ENCODE results near the gene PCDH9. TPM values are rescaled to one million over a fixed set of nuclear protein-coding genes. Genes with fewer than 3 reads are reported as not detected.

Gene PCDH9
- total and polyA plus RNA-seq, 10 of the 15 experiments (the other 5 are each of a cell fraction or from before 2014, with no cell fraction given) = 0.02 to 2.3 (median 0.05) TPM; not detected in 1

DNA sequence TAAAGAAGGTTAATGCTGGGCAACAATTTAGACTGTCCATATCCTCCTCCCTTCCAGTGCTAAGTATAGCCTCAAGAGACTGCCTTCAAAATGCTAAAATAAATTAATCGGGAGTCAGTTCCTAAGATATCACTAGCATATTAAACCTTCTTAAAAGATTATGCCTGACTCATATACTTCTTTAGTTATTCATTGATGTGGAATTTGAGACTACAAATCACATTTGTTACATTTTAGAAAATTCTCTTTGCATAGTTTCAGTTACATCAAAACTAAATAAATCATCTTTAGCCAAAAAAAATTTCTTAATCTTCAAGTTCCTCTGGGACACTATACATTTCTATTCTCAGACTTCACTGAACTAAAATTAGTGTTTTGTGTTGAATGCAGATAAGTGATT lies 769.1 kb downstream of the PCDH9 start:
- RAD21 ChIA-PET (ENCODE audit: unreplicated experiment) = no interaction called here
- no peaks in the 10 kb centered on the region for H4K20me1 ChIP-seq (ENCODE audit: control insufficient read depth, insufficient read depth)
- in situ Hi-C loops (cut with MboI) = no loop called here
- H3K9ac ChIP-seq (ENCODE audit: control insufficient read depth, insufficient read depth, low read length) = no peak overlapping the region
- H3K27ac ChIP-seq (ENCODE audit: control insufficient read depth, insufficient read depth) = no peak overlapping the region
- no peak overlapping the region for H3K4me3 ChIP-seq
- no peaks in the 10 kb centered on the region for H3K9me3 ChIP-seq (replicated peaks; ENCODE audit: control insufficient read depth, insufficient read depth, low read length)
- CTCF ChIA-PET = no interaction called here
- no peaks in the 10 kb centered on the region for H3K36me3 ChIP-seq (ENCODE audit: control insufficient read depth in 2 of 2, insufficient read depth in 2 of 2, low read length in 1 of 2)
- TF ChIP-seq CHD4 (IDR thresholded peaks at IDR 0.05) (no peak), NR2F1 (conservative IDR thresholded peaks at IDR 0.05) (no peak)
- TF ChIP-seq, protein P1, sequence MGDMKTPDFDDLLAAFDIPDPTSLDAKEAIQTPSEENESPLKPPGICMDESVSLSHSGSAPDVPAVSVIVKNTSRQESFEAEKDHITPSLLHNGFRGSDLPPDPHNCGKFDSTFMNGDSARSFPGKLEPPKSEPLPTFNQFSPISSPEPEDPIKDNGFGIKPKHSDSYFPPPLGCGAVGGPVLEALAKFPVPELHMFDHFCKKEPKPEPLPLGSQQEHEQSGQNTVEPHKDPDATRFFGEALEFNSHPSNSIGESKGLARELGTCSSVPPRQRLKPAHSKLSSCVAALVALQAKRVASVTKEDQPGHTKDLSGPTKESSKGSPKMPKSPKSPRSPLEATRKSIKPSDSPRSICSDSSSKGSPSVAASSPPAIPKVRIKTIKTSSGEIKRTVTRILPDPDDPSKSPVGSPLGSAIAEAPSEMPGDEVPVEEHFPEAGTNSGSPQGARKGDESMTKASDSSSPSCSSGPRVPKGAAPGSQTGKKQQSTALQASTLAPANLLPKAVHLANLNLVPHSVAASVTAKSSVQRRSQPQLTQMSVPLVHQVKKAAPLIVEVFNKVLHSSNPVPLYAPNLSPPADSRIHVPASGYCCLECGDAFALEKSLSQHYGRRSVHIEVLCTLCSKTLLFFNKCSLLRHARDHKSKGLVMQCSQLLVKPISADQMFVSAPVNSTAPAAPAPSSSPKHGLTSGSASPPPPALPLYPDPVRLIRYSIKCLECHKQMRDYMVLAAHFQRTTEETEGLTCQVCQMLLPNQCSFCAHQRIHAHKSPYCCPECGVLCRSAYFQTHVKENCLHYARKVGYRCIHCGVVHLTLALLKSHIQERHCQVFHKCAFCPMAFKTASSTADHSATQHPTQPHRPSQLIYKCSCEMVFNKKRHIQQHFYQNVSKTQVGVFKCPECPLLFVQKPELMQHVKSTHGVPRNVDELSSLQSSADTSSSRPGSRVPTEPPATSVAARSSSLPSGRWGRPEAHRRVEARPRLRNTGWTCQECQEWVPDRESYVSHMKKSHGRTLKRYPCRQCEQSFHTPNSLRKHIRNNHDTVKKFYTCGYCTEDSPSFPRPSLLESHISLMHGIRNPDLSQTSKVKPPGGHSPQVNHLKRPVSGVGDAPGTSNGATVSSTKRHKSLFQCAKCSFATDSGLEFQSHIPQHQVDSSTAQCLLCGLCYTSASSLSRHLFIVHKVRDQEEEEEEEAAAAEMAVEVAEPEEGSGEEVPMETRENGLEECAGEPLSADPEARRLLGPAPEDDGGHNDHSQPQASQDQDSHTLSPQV (IDR thresholded peaks at IDR 0.05) = no peak
- TF ChIP-seq, protein P2, sequence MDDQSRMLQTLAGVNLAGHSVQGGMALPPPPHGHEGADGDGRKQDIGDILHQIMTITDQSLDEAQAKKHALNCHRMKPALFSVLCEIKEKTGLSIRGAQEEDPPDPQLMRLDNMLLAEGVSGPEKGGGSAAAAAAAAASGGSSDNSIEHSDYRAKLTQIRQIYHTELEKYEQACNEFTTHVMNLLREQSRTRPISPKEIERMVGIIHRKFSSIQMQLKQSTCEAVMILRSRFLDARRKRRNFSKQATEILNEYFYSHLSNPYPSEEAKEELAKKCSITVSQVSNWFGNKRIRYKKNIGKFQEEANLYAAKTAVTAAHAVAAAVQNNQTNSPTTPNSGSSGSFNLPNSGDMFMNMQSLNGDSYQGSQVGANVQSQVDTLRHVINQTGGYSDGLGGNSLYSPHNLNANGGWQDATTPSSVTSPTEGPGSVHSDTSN (IDR thresholded peaks at IDR 0.05; ENCODE audit: insufficient replicate concordance, low read depth, low read length) = no peak
- no peak for FAIRE-seq
- BruUV-seq (replicated peaks) = no TSS peak
- no peaks in the 10 kb centered on the region for H3K79me2 ChIP-seq (ENCODE audit: control insufficient read depth, insufficient read depth, low read length)
- DNase-seq (ENCODE audit: low read depth, low spot score) = no peak
- SMC1A ChIA-PET (ENCODE audit: uncharacterized antibody, unreplicated experiment) = interaction anchor here (1.4 kb wide), 1 partner anchor 10 kb away, joined by 5 read pairs; no protein-coding TSS in a partner anchor
- 0% methylated on average over 1 of the region's 1 CpG for WGBS (ENCODE audit: insufficient coverage, insufficient replicate concordance, low lambda C conversion rate, missing lambda C conversion rate)
- POLR2A ChIA-PET = no interaction called here
- ATAC-seq = no peak
- no peak overlapping the region for H3K4me2 ChIP-seq (ENCODE audit: control insufficient read depth, insufficient read depth)
- H3K4me1 ChIP-seq (ENCODE audit: control insufficient read depth, insufficient read depth, low read length) = no peaks in the 10 kb centered on the region
- no peak overlapping the region for H2AFZ ChIP-seq (ENCODE audit: control insufficient read depth, low read depth, low read length)
- intact Hi-C loops (cut with micrococcal nuclease; ENCODE audit: unreplicated experiment) = no loop called here
- H3K27me3 ChIP-seq (replicated peaks in 1 of 2; ENCODE audit: control insufficient read depth in 2 of 2, insufficient read depth in 2 of 2, low read length in 1 of 2) = no peaks in the 10 kb centered on the region
